ENCODE data around the gene SLC34A3. TPM values are rescaled to one million over a fixed set of nuclear protein-coding genes. Genes with fewer than 3 reads are reported as not detected.

The SLC34A3 gene
- total and polyA plus RNA-seq, 2 experiments from 2014 or later = not detected

DNA sequence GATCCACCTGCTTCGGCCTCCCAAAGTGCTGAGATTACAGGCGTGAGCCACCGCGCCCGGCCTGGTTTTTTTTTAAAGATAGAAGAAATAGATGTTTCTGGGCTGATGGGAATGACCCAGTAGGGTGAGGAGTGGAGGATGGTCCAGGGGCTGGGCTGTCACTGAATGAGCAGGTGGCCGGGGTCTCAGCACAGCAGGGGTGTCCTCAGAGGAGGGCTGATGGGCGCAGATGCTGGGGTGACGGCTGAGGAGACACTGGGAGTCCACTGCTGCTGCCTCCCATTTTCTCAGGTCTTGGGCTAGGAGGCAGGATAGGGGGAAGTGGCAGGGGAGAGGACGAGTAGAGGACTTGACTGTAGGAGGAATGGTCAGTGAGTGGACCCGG lies 44.5 kb downstream of the SLC34A3 start:
- H3K9me3 ChIP-seq (ENCODE audit: low read depth) = no peaks in the 10 kb centered on the region
- peaks cover 29% of the 10 kb centered on the region for H3K4me1 ChIP-seq (ENCODE audit: low read depth)
- no peaks in the 10 kb centered on the region for H3K27me3 ChIP-seq
- H3K36me3 ChIP-seq = peaks cover 9% of the 10 kb centered on the region
- TF ChIP-seq, protein P1, sequence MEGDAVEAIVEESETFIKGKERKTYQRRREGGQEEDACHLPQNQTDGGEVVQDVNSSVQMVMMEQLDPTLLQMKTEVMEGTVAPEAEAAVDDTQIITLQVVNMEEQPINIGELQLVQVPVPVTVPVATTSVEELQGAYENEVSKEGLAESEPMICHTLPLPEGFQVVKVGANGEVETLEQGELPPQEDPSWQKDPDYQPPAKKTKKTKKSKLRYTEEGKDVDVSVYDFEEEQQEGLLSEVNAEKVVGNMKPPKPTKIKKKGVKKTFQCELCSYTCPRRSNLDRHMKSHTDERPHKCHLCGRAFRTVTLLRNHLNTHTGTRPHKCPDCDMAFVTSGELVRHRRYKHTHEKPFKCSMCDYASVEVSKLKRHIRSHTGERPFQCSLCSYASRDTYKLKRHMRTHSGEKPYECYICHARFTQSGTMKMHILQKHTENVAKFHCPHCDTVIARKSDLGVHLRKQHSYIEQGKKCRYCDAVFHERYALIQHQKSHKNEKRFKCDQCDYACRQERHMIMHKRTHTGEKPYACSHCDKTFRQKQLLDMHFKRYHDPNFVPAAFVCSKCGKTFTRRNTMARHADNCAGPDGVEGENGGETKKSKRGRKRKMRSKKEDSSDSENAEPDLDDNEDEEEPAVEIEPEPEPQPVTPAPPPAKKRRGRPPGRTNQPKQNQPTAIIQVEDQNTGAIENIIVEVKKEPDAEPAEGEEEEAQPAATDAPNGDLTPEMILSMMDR (IDR thresholded peaks at IDR 0.05; ENCODE audit: low read depth, low read length) = no peak
- H3K27ac ChIP-seq = peak overlapping the region; percentile 98
- H3K4me3 ChIP-seq = no peak overlapping the region
- no peak for DNase-seq (ENCODE audit: low read depth in 1 of 2, low spot score in 1 of 2)

DNA sequence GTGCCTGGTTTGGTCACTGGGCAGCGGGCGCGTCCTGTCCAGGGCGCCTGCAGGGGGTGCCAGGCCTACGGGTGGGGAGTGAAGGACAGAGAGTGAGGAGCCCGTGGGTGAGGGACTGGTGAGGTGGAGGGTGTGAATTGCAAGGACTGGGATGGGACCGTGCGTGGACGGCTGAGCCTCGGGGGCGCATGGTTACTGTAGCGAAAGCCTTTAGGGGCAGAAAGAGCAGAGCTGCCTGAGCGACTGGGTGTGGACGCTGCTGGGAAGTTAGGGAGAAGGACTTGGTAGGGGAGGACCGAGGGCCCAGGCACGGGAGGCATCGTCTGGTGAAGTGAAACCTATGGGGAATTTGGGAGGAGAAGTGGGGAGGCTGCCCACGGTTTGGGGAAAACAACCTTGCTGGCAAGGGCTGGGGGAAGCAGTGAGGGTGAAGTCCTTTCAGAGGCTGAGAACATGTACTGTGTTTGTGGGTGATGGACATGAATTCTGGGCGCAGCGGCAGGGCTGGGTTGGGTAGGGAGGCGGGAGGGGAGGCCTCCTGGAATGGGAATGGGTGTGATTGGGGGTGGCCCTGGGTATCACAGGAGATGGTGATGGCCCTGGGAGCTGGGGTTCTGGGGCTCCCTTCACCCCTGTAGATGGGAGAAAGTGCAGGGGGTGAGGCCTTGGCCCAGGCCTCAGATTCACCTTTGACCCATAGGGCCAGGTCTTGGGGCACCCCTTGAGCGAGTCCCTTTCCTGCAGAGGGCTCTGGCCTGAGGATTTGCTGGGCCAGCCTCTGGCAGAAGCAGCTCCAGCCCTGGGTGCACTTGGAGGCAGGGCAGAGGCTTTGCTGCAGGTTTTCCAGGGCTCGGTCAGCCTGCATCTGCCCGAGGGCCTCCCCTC lies 45.1 kb downstream of the SLC34A3 start:
- DNase-seq (ENCODE audit: low read depth in 1 of 2, low spot score in 1 of 2) = no peak

GRCh38 chr9:137276473-137277328 lies 46.0 kb downstream of the SLC34A3 start:
- Histone ChIP-seq H3K9me3 (ENCODE audit: low read depth) (no peaks in the 10 kb centered on the region), H3K27me3 (peaks cover 5% of the 10 kb centered on the region), H3K27ac (peak overlapping the region; percentile 98), H3K36me3 (peaks cover 9% of the 10 kb centered on the region), H3K4me3 (peak overlapping the region; percentile 26), H3K4me1 (ENCODE audit: low read depth) (peaks cover 32% of the 10 kb centered on the region)
- DNase-seq (ENCODE audit: low read depth in 1 of 2, low spot score in 1 of 2) = peak; percentile 86 to 94
- TF ChIP-seq, protein P1 (IDR thresholded peaks at IDR 0.05; ENCODE audit: low read depth, low read length) = no peak

More for the DNA sequence above, 45.1 kb downstream of the SLC34A3 start:
- no peaks in the 10 kb centered on the region for H3K9me3 ChIP-seq (ENCODE audit: low read depth)
- peaks cover 32% of the 10 kb centered on the region for H3K4me1 ChIP-seq (ENCODE audit: low read depth)
- TF ChIP-seq, protein P1 (IDR thresholded peaks at IDR 0.05; ENCODE audit: low read depth, low read length) = no peak
- H3K4me3 ChIP-seq = no peak overlapping the region
- H3K27me3 ChIP-seq = no peaks in the 10 kb centered on the region
- peaks cover 9% of the 10 kb centered on the region for H3K36me3 ChIP-seq
- peak overlapping the region; percentile 98 for H3K27ac ChIP-seq

- peak; percentile 85 to 91 for DNase-seq (ENCODE audit: low read depth in 1 of 2, low spot score in 1 of 2)
- H3K36me3 ChIP-seq = peaks cover 6% of the 10 kb centered on the region
- peak within 1 kb of the TSS; percentile 26 for H3K4me3 ChIP-seq
- H3K4me1 ChIP-seq (ENCODE audit: low read depth) = peaks cover 32% of the 10 kb centered on the region
- TF ChIP-seq, protein P1 (IDR thresholded peaks at IDR 0.05; ENCODE audit: low read depth, low read length) = peak; percentile 12
- peak within 1 kb of the TSS; percentile 98 for H3K27ac ChIP-seq
- H3K27me3 ChIP-seq = peaks cover 6% of the 10 kb centered on the region
- no peaks in the 10 kb centered on the region for H3K9me3 ChIP-seq (ENCODE audit: low read depth)
These were observed 46.8 kb downstream of the SLC34A3 start, which contains the start of gene TOR4A for GRCh38 chr9:137277329-137278041. TSS of gene TOR4A (plus strand) at chr9:137277726. CDS start at chr9:137278690, 964 bp downstream.

Data from cardiac muscle cell (in vitro differentiated cells and primary cell).